K562 (cell line): ENCODE results near the gene TNFSF9. TPM values are rescaled to one million over a fixed set of nuclear protein-coding genes. Genes with fewer than 3 reads are reported as not detected.
A peak's percentile ranks its signal among the peaks of the same experiment; 100 is the strongest.

Experiments used
- ATAC-seq: fragments of 200-7000 bp; cut with Tn5 transposase; 3 replicates; pipeline ENCODE4 v1.9.1; 2020; ENCODE audit warnings: moderate library complexity
- BruUV-seq: library from RNA; stranded (reverse); fragments of 400-500 nt; replicated peaks from 2 replicates; lab custom pipeline; 2021; lab: Mats Ljungman, UMichigan
- CTCF ChIA-PET: fragments of 300-600 bp; formaldehyde crosslinking; extraction: SDS; loops from one replicate; lab custom pipeline; 2021; ENCODE audit warnings: low intra/inter-chr PET ratio; lab: Yijun Ruan, JAX
- POLR2A ChIA-PET: fragments of 300-600, 350-650 bp; sonication (Branson Sonifier 250); formaldehyde crosslinking; extraction: SDS; loops from one replicate; lab custom pipeline; 2021; ENCODE audit warnings: antibody characterized with exemption, inconsistent platforms; lab: Yijun Ruan, JAX
- DNase-seq, 4 experiments: peaks; one replicate each; pipeline versions ENCODE4 v3.0.0 to v3.0.0-alpha.2; 2011 to 2018; ENCODE audit warnings: low spot score in 3 of 4, mixed read lengths in 3 of 4; ENCODE audit errors: extremely low read depth in 1 of 4
- FAIRE-seq: peaks from 2 replicates; lab custom pipeline; 2011; peaks lifted over from hg19 to GRCh38; lab: Jason Lieb, UNC
- H2AFZ ChIP-seq: 2 replicates; pipeline ENCODE4 v1.6.0; 2011; ENCODE audit warnings: low read depth, low read length, control low read depth, inconsistent platforms
- H3K27ac ChIP-seq: fragments of 200-600 bp; 3 replicates; pipeline ENCODE4 v1.8.0; 2011; ENCODE audit warnings: low read depth, mild to moderate bottlenecking, control low read depth, inconsistent platforms, low read length, moderate library complexity, mixed read lengths; ENCODE audit errors: extremely low read depth
- H3K27me3 ChIP-seq, 2 experiments: fragments of 300-600 bp in 1 of 2; 2 replicates in 1 of 2; 3 replicates in 1 of 2; pipeline versions ENCODE4 v1.6.0 to v1.8.0; 2011; ENCODE audit warnings: inconsistent platforms in 2 of 2, low read length in 2 of 2, mild to moderate bottlenecking in 1 of 2, mixed read lengths in 1 of 2, moderate library complexity in 1 of 2; ENCODE audit not compliant: control insufficient read depth in 2 of 2, insufficient read depth in 2 of 2
- H3K36me3 ChIP-seq: fragments of 300-600 bp; 3 replicates; pipeline ENCODE4 v1.8.0; 2011; ENCODE audit warnings: mild to moderate bottlenecking, low read length, inconsistent platforms; ENCODE audit not compliant: control insufficient read depth, insufficient read depth
- H3K4me1 ChIP-seq, 2 experiments: fragments of 200-600 bp in 1 of 2; replicated peaks in 1 of 2; 2 replicates in 1 of 2; 3 replicates in 1 of 2; pipeline versions ENCODE4 v1.5.1 to v1.8.0; 2011; ENCODE audit warnings: inconsistent platforms in 2 of 2, low read length in 2 of 2, mild to moderate bottlenecking in 1 of 2, mixed read lengths in 1 of 2, moderate library complexity in 1 of 2; ENCODE audit not compliant: control insufficient read depth in 2 of 2, insufficient read depth in 2 of 2
- H3K4me2 ChIP-seq: 2 replicates; pipeline ENCODE4 v1.6.1; 2011; ENCODE audit warnings: low read length, control low read depth, inconsistent platforms, mixed read lengths; ENCODE audit not compliant: insufficient read depth
- H3K4me3 ChIP-seq: fragments of 200-600 bp; sonication (generic), shearing (Covaris generic); 2 replicates; pipeline ENCODE4 v1.5.1; 2016; ENCODE audit warnings: control low read depth, inconsistent platforms
- H3K79me2 ChIP-seq: fragments of 200-600 bp; 3 replicates; pipeline ENCODE4 v1.8.0; 2011; ENCODE audit warnings: low read length, inconsistent platforms; ENCODE audit not compliant: control insufficient read depth, insufficient read depth
- H3K9ac ChIP-seq, 2 experiments: 2 replicates each; pipeline versions ENCODE4 v1.6.0 to v1.6.1; 2011; ENCODE audit warnings: low read depth in 2 of 2, low read length in 2 of 2, control low read depth in 1 of 2, inconsistent platforms in 1 of 2, mild to moderate bottlenecking in 1 of 2, mixed read lengths in 1 of 2; ENCODE audit not compliant: insufficient read depth in 1 of 2
- H3K9me1 ChIP-seq: one replicate; pipeline ENCODE4 v1.6.0; 2011; ENCODE audit warnings: inconsistent platforms, mild to moderate bottlenecking, low read length, moderate library complexity; ENCODE audit not compliant: control insufficient read depth, insufficient read depth
- H3K9me3 ChIP-seq: replicated peaks from 2 replicates; pipeline ENCODE4 v1.5.1; 2011; ENCODE audit warnings: low read depth, low read length, inconsistent platforms; ENCODE audit not compliant: control insufficient read depth, insufficient read depth
- H4K20me1 ChIP-seq: replicated peaks from 2 replicates; pipeline ENCODE4 v1.6.1; 2011; ENCODE audit warnings: low read length, inconsistent platforms, mixed read lengths; ENCODE audit not compliant: control insufficient read depth, insufficient read depth
- ATF3 ChIP-seq, 2 experiments: fragments of 450-650 bp in 1 of 2; sonication (generic) in 1 of 2; formaldehyde crosslinking in 1 of 2; IDR thresholded peaks in 1 of 2; conservative IDR thresholded peaks in 1 of 2; 2 replicates each; pipeline versions ENCODE4 v1.6.1 to v1.8.1; 2016 to 2023; ENCODE audit warnings: mild to moderate bottlenecking in 2 of 2, moderate library complexity in 2 of 2, inconsistent platforms in 1 of 2, missing genetic modification reagents in 1 of 2
- BCOR ChIP-seq: fragments of 450-650 bp; IDR thresholded peaks from 2 replicates; pipeline ENCODE4 v1.6.1; 2016
- CBX5 ChIP-seq: IDR thresholded peaks from 2 replicates; pipeline ENCODE4 v1.6.1; 2014; ENCODE audit warnings: low read depth, borderline replicate concordance
- EHMT2 ChIP-seq: fragments of 450-650 bp; IDR thresholded peaks from 2 replicates; pipeline ENCODE4 v1.6.1; 2018; ENCODE audit warnings: antibody characterized with exemption
- ELF4 ChIP-seq: fragments of 450-650 bp; formaldehyde crosslinking; IDR thresholded peaks from 2 replicates; pipeline ENCODE4 v1.4.0; 2022; ENCODE audit warnings: missing genetic modification characterization
- HDAC2 ChIP-seq: fragments of 450-650 bp; IDR thresholded peaks from 2 replicates; pipeline ENCODE4 v1.6.1; 2016; ENCODE audit warnings: mild to moderate bottlenecking
- HMGN3 ChIP-seq: IDR thresholded peaks from 2 replicates; pipeline ENCODE4 v1.6.1; 2011; ENCODE audit warnings: borderline replicate concordance, low read depth, mild to moderate bottlenecking, mixed read lengths, low read length; ENCODE audit not compliant: insufficient read length; ENCODE audit errors: extremely low read depth
- KDM1A ChIP-seq, 2 experiments: fragments of 450-650 bp; IDR thresholded peaks; 2 replicates each; pipeline ENCODE4 v1.6.1; 2016; ENCODE audit warnings: mild to moderate bottlenecking in 2 of 2
- RBM25 ChIP-seq: fragments of 200-400 bp; formaldehyde crosslinking; IDR thresholded peaks from 2 replicates; pipeline ENCODE4 v1.6.1; 2018; ENCODE audit warnings: low read length, low read depth, moderate library complexity; ENCODE audit not compliant: severe bottlenecking
- SMARCA5 ChIP-seq: fragments of 450-650 bp; IDR thresholded peaks from 2 replicates; pipeline ENCODE4 v1.6.1; 2016
- STAT6 ChIP-seq: sonication (generic); formaldehyde crosslinking; IDR thresholded peaks from 2 replicates; pipeline ENCODE4 v1.8.1; 2023; ENCODE audit warnings: mild to moderate bottlenecking, missing genetic modification reagents
- ZFP36 ChIP-seq: fragments of 150-350 bp; IDR thresholded peaks from 2 replicates; pipeline ENCODE4 v1.6.1; 2018; ENCODE audit warnings: low read length, low read depth; ENCODE audit not compliant: partially characterized antibody
- ZNF121 ChIP-seq: sonication (generic); formaldehyde crosslinking; conservative IDR thresholded peaks from 2 replicates; pipeline ENCODE4 v1.8.0; 2022; ENCODE audit warnings: missing genetic modification reagents
- ZNF436 ChIP-seq: fragments of 250-450, 450-650 bp; sonication (Bioruptor Pico); formaldehyde crosslinking; IDR thresholded peaks from 2 replicates; pipeline ENCODE4 v1.7.0; 2020; ENCODE audit warnings: mild to moderate bottlenecking
- ZNF444 ChIP-seq: fragments of 250-450 bp; sonication (Bioruptor Pico); IDR thresholded peaks from 2 replicates; pipeline ENCODE4 v1.4.0; 2020; ENCODE audit warnings: mild to moderate bottlenecking, moderate library complexity
- WGBS: fragments of 100-300 bp; shearing (Covaris generic); methylation state at CpG from one replicate; pipeline ENCODE4 v1.1.6; 2016; ENCODE audit warnings: low coverage, mixed read lengths; ENCODE audit not compliant: insufficient coverage; ENCODE audit errors: missing lambda C conversion rate; 5-methylcytosine and 5-hydroxymethylcytosine counted together
- in situ Hi-C: fragments of 300-500 bp; cut with MboI; formaldehyde crosslinking; loops from 4 replicates; pipeline ENCODE4 v1.15.0; 2018; ENCODE audit warnings: inconsistent platforms, mixed read lengths
- intact Hi-C: fragments of 100-400 bp; cut with micrococcal nuclease; formaldehyde crosslinking; loops from 2 replicates; pipeline ENCODE4 v1.14.2; 2022
- polyA plus RNA-seq, 8 experiments: library from polyadenylated mRNA; depleted of rRNA in 4 of 8; stranded (reverse) in 5 of 8; unstranded in 3 of 8; fragments of >200 nt; fragmentation: Nextera tagmentation in 2 of 8; fragmentation: Illumina TruSeq in 1 of 8; extraction: Ambion mirVana in 2 of 8; extraction: Trizol in 1 of 8; gene quantifications; 2 replicates each; pipeline versions ENCODE4 v1.2.1 to v1.2.3, GENCODE V29; 2011 to 2014; ENCODE audit warnings: inconsistent platforms in 1 of 8, missing spikeins in 1 of 8
- total RNA-seq, 7 experiments: library from RNA; depleted of rRNA in 6 of 7; stranded (reverse); fragments of >200 nt in 6 of 7; fragmentation: Illumina TruSeq in 2 of 7; extraction: Trizol in 2 of 7; gene quantifications; 2 replicates each; pipeline versions ENCODE4 v1.2.1 to v1.2.3, GENCODE V29; 2011 to 2021; ENCODE audit warnings: low replicate concordance in 1 of 7

The TNFSF9 gene
- total and polyA plus RNA-seq, 9 of the 15 experiments (the other 6 are each of a cell fraction or from before 2014, with no cell fraction given): 1.4 to 17.9 (median 6.5) TPM

GRCh38 chr19:6522712-6523111, 8.1 kb upstream of the TNFSF9 start:
- DNase-seq (no peak), FAIRE-seq (no peak), ATAC-seq (no peak)
- no peaks in the 10 kb centered on the region for H3K36me3 ChIP-seq
- H3K4me2 ChIP-seq: peak overlapping the region; percentile 43
- no peaks in the 10 kb centered on the region for H3K79me2 ChIP-seq
- no peaks in the 10 kb centered on the region; the same call in 1 of the 2 replicates for H4K20me1 ChIP-seq
- H3K4me3 ChIP-seq: no peak overlapping the region
- no TSS peak for BruUV-seq
- in situ Hi-C loops: loop anchor here (10.0 kb wide), 1 partner anchor 342 kb away; no protein-coding TSS in a partner anchor
- H3K27ac ChIP-seq: peak overlapping the region; percentile 25; the same call in 1 of the 3 replicates
- no peaks in the 10 kb centered on the region for H3K9me3 ChIP-seq
- ChIA-PET POLR2A (interaction anchor here (0.6 to 3.3 kb wide), 3 partner anchors 9 to 12 kb away, joined by 3 to 21 read pairs (median 5); partner anchors contain the start of gene TNFSF9), CTCF (no interaction called here)
- peak overlapping the region; percentile 93 for H2AFZ ChIP-seq
- H3K27me3 ChIP-seq: no peaks in the 10 kb centered on the region
- intact Hi-C loops: no loop called here
- 51% methylated on average over 5 of the region's 6 CpGs for WGBS
- peak overlapping the region; percentile 39 to 41; a peak in 3 of 4 replicates for H3K9ac ChIP-seq
- H3K9me1 ChIP-seq: no peaks in the 10 kb centered on the region
- peaks cover 13% of the 10 kb centered on the region in 2 experiments for H3K4me1 ChIP-seq
- TF ChIP-seq ZFP36 (peak; percentile 84), ZNF121 (CRISPR knock-in tag) (peak; percentile 46), ATF3 (IDR thresholded peaks at IDR 0.05) (no peak), ATF3 (CRISPR knock-in tag; conservative IDR thresholded peaks at IDR 0.05) (no peak), ZNF436 (CRISPR knock-in tag) (no peak), EHMT2 (no peak), STAT6 (CRISPR knock-in tag) (no peak), HDAC2 (0 out of 2 replicates have a peak, but pooled peaks have one; percentile 11), ELF4 (CRISPR knock-in tag) (no peak), CBX5 (no peak), ZNF444 (no peak), BCOR (peak; percentile 96), SMARCA5 (peak; percentile 56), KDM1A (IDR thresholded peaks at IDR 0.05) (peak; percentile 49 to 64), HMGN3 (no peak), RBM25 (peak; percentile 94)
